Sigmoid colon (tissue), 7 donors: Measurements from ENCODE around the gene PRIM2. TPM values are rescaled to one million over a fixed set of nuclear protein-coding genes. Genes with fewer than 3 reads are reported as not detected.

ENCODE experiments used
- DNase-seq: peaks from one replicate; pipeline ENCODE4 v3.0.0-alpha.2; 2019
- H3K27ac ChIP-seq, 4 donors: fragments of 200-600 bp; sonication (generic); one replicate each; pipeline ENCODE4 v1.5.1; 2016 to 2019; ENCODE audit warnings: mild to moderate bottlenecking in 1 of 4
- H3K27me3 ChIP-seq, 3 donors: fragments of 200-600 bp; sonication (generic); one replicate each; pipeline ENCODE4 v1.5.1; 2019; ENCODE audit warnings: mild to moderate bottlenecking in 1 of 3
- H3K36me3 ChIP-seq, 4 donors: fragments of 200-600 bp; sonication (generic); one replicate each; pipeline ENCODE4 v1.5.1; 2016 to 2019
- H3K4me1 ChIP-seq, 4 donors: fragments of 200-600 bp; sonication (generic); one replicate each; pipeline ENCODE4 v1.5.1; 2017 to 2019
- H3K4me3 ChIP-seq, 4 donors: fragments of 200-600 bp; sonication (generic); one replicate each; pipeline ENCODE4 v1.5.1; 2017 to 2019; ENCODE audit warnings: mild to moderate bottlenecking in 2 of 4, moderate library complexity in 1 of 4
- H3K9me3 ChIP-seq, 4 donors: fragments of 200-600 bp in 3 of 4; sonication (generic) in 3 of 4; one replicate each; pipeline versions ENCODE4 v1.5.1 to v1.6.1; 2013 to 2019
- EP300 ChIP-seq, 4 donors: sonication (generic); formaldehyde crosslinking; IDR thresholded peaks; one replicate each; pipeline ENCODE4 v1.6.1; 2017; ENCODE audit warnings: antibody characterized with exemption in 4 of 4
- POLR2A ChIP-seq, 2 donors: fragments of 450-650 bp; IDR thresholded peaks; one replicate each; pipeline ENCODE4 v1.6.1; 2016; ENCODE audit warnings: antibody characterized with exemption in 2 of 2, mild to moderate bottlenecking in 2 of 2, moderate library complexity in 2 of 2
- POLR2AphosphoS5 ChIP-seq, 4 donors: sonication (generic); formaldehyde crosslinking; IDR thresholded peaks; one replicate each; pipeline ENCODE4 v1.6.1; 2017; ENCODE audit warnings: antibody characterized with exemption in 4 of 4
- WGBS, 2 donors: extraction: QIAGEN DNeasy Blood & Tissue Kit; methylation state at CpG; one replicate each; pipeline ENCODE4 v1.1.7; 2013; 5-methylcytosine and 5-hydroxymethylcytosine counted together
- intact Hi-C: fragments of 100-400 bp; cut with DNase I; formaldehyde crosslinking; loops from one replicate; pipeline ENCODE4 v1.15.1; 2023
- polyA plus RNA-seq, 3 donors: library from polyadenylated mRNA; stranded (reverse); fragments of 200-250 nt; gene quantifications; one replicate each; pipeline ENCODE4 v1.2.3, GENCODE V29; 2013
- total RNA-seq, 4 donors: library from RNA; depleted of rRNA; stranded (reverse); fragments of >200 nt; gene quantifications; one replicate each; pipeline ENCODE4 v1.1.0, GENCODE V29; 2016
- TF ChIP-seq, protein P1 (sequence below), 4 experiments: fragments of 450-650 bp in 3 of 4; fragments of 200-600 bp in 1 of 4; IDR thresholded peaks; one replicate each; pipeline ENCODE4 v1.5.1; 2016 to 2019; ENCODE audit warnings: antibody characterized with exemption in 4 of 4, mild to moderate bottlenecking in 3 of 4, moderate library complexity in 2 of 4
- donor health status: healthy with polysubstance abuse.
- donor health status: Bipolar disorder and iron deficiency.
- donor health status: healthy.

The PRIM2 gene
- total and polyA plus RNA-seq, 7 donors, result 3.6 to 14.7 (median 10.7) TPM

GRCh38 chr6:57294862-57295445 is 22.5 kb upstream of the PRIM2 start:
- intact Hi-C loops, result no loop called here
- H3K27me3 ChIP-seq, result no peaks in the 10 kb centered on the region
- H3K4me3 ChIP-seq, result no peak overlapping the region
- peaks cover under 1 to 17% (median 8%) of the 10 kb centered on the region in 4 donors for H3K4me1 ChIP-seq
- 57 to 63% methylated on average over 6 of the region's 6 CpGs for WGBS, 2 donors
- no peaks in the 10 kb centered on the region for H3K9me3 ChIP-seq
- H3K27ac ChIP-seq, result peak overlapping the region in 1 of 4 donors; percentile 39
- TF ChIP-seq POLR2AphosphoS5 (IDR thresholded peaks at IDR 0.05) (no peak), EP300 (IDR thresholded peaks at IDR 0.05) (no peak), POLR2A (IDR thresholded peaks at IDR 0.05) (no peak)
- TF ChIP-seq, protein P1, sequence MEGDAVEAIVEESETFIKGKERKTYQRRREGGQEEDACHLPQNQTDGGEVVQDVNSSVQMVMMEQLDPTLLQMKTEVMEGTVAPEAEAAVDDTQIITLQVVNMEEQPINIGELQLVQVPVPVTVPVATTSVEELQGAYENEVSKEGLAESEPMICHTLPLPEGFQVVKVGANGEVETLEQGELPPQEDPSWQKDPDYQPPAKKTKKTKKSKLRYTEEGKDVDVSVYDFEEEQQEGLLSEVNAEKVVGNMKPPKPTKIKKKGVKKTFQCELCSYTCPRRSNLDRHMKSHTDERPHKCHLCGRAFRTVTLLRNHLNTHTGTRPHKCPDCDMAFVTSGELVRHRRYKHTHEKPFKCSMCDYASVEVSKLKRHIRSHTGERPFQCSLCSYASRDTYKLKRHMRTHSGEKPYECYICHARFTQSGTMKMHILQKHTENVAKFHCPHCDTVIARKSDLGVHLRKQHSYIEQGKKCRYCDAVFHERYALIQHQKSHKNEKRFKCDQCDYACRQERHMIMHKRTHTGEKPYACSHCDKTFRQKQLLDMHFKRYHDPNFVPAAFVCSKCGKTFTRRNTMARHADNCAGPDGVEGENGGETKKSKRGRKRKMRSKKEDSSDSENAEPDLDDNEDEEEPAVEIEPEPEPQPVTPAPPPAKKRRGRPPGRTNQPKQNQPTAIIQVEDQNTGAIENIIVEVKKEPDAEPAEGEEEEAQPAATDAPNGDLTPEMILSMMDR (IDR thresholded peaks at IDR 0.05), result no peak
- no peak for DNase-seq
- H3K36me3 ChIP-seq, result no peaks in the 10 kb centered on the region

DNA sequence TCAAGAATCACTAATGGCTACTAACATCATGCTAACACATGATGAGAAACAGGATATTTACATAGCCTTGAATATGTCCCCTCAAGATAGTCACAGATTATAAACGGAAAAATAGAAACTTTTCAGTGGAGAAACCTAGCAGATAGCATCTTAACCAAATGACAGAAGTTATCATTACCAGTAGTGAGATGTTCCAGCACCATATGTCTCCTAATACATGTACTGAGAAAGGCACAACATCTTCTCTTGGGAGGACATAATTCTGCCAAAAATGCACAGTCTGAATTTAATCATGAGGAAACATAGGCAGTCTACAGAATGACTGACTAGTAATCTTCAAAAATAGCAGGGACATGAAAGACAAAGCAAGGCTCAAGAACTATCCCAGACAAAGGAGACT is 19.9 kb upstream of the PRIM2 start:
- H3K9me3 ChIP-seq, result no peaks in the 10 kb centered on the region
- intact Hi-C loops, result no loop called here
- 63 to 80% methylated on average over 1 of the region's 1 CpG for WGBS, 2 donors
- peaks cover 3 to 40% (median 32%) of the 10 kb centered on the region in 4 donors for H3K4me1 ChIP-seq
- no peak overlapping the region for H3K4me3 ChIP-seq
- H3K36me3 ChIP-seq, result no peaks in the 10 kb centered on the region
- DNase-seq, result no peak
- TF ChIP-seq POLR2AphosphoS5 (IDR thresholded peaks at IDR 0.05) (no peak), EP300 (IDR thresholded peaks at IDR 0.05) (no peak), POLR2A (IDR thresholded peaks at IDR 0.05) (no peak)
- TF ChIP-seq, protein P1 (IDR thresholded peaks at IDR 0.05), result no peak
- H3K27ac ChIP-seq, result peak overlapping the region in 1 of 4 donors; percentile 0
- no peaks in the 10 kb centered on the region for H3K27me3 ChIP-seq

GRCh38 chr6:57298741-57299140 is 18.7 kb upstream of the PRIM2 start:
- Histone ChIP-seq H3K9me3 (no peaks in the 10 kb centered on the region), H3K36me3 (no peaks in the 10 kb centered on the region), H3K27me3 (no peaks in the 10 kb centered on the region), H3K4me3 (no peak overlapping the region), H3K4me1 (peaks cover 3 to 53% (median 44%) of the 10 kb centered on the region in 4 donors), H3K27ac (peak overlapping the region in 2 of 4 donors; percentile 82 to 84)
- WGBS, 2 donors, result 65 to 77% methylated on average over 2 of the region's 2 CpGs
- intact Hi-C loops, result no loop called here
- TF ChIP-seq, protein P1 (IDR thresholded peaks at IDR 0.05), result no peak
- TF ChIP-seq POLR2AphosphoS5 (IDR thresholded peaks at IDR 0.05) (no peak), EP300 (IDR thresholded peaks at IDR 0.05) (no peak), POLR2A (IDR thresholded peaks at IDR 0.05) (no peak)
- no peak for DNase-seq

- Histone ChIP-seq H3K27ac (peak overlapping the region in 3 of 4 donors; percentile 77 to 84 (median 82)), H3K27me3 (no peaks in the 10 kb centered on the region), H3K9me3 (no peaks in the 10 kb centered on the region), H3K4me1 (peaks cover 0 to 81% (median 70%) of the 10 kb centered on the region in 4 donors), H3K36me3 (no peaks in the 10 kb centered on the region), H3K4me3 (no peak overlapping the region)
- DNase-seq, result no peak
- TF ChIP-seq EP300 (IDR thresholded peaks at IDR 0.05) (peak in 3 of 4 donors; percentile 42 to 71 (median 58)), POLR2A (IDR thresholded peaks at IDR 0.05) (no peak), POLR2AphosphoS5 (IDR thresholded peaks at IDR 0.05) (peak; percentile 39 to 83 (median 78))
- intact Hi-C loops, result loop anchor here (1.0 to 5.0 kb wide), 2 partner anchors 19 to 39 kb away; no protein-coding TSS in a partner anchor
- 88 to 91% methylated on average over 1 of the region's 1 CpG for WGBS, 2 donors
Observed at GRCh38 chr6:57301757-57302156, 15.7 kb upstream of the PRIM2 start.

DNA sequence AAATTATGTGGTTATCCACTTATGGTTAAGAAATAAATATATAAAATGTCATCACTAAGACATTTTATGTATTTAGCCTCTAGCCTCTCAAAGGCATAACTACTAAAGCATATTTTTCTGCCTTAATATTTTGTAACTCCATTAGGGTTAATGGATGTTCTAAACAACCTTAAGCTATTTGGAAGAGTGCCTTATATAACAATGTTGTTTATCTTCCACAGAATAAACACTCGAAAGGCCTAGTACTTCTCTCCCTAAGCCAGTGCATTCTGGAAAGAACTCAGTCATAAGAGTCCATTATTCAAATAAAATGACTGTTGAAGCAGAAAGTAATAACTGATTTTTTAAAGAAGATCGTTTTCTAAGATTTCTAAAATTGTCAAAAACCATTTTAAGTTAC is 15.0 kb upstream of the PRIM2 start:
- TF ChIP-seq, protein P1 (IDR thresholded peaks at IDR 0.05), result no peak
- peak in 3 of 4 donors; percentile 48 to 50 (median 49) for TF ChIP-seq POLR2AphosphoS5 (IDR thresholded peaks at IDR 0.05)
- peak in 1 of 4 donors; percentile 62 for TF ChIP-seq EP300 (IDR thresholded peaks at IDR 0.05)
- TF ChIP-seq POLR2A (IDR thresholded peaks at IDR 0.05), result no peak
- WGBS, 2 donors, result 61 to 62% methylated on average over 2 of the region's 2 CpGs
- H3K27ac ChIP-seq, result peak overlapping the region; percentile 30 to 84 (median 80)

More for the DNA sequence above, 15.0 kb upstream of the PRIM2 start:
- Histone ChIP-seq H3K36me3 (no peaks in the 10 kb centered on the region), H3K4me3 (no peak overlapping the region), H3K27me3 (no peaks in the 10 kb centered on the region), H3K4me1 (peaks cover 0 to 82% (median 72%) of the 10 kb centered on the region in 4 donors), H3K9me3 (no peaks in the 10 kb centered on the region)
- DNase-seq, result no peak
- intact Hi-C loops, result loop anchor here (5.0 kb wide), 1 partner anchor 40 kb away; no protein-coding TSS in a partner anchor
